ENCODE data around the gene DEPP1.

Gene DEPP1

DNA sequence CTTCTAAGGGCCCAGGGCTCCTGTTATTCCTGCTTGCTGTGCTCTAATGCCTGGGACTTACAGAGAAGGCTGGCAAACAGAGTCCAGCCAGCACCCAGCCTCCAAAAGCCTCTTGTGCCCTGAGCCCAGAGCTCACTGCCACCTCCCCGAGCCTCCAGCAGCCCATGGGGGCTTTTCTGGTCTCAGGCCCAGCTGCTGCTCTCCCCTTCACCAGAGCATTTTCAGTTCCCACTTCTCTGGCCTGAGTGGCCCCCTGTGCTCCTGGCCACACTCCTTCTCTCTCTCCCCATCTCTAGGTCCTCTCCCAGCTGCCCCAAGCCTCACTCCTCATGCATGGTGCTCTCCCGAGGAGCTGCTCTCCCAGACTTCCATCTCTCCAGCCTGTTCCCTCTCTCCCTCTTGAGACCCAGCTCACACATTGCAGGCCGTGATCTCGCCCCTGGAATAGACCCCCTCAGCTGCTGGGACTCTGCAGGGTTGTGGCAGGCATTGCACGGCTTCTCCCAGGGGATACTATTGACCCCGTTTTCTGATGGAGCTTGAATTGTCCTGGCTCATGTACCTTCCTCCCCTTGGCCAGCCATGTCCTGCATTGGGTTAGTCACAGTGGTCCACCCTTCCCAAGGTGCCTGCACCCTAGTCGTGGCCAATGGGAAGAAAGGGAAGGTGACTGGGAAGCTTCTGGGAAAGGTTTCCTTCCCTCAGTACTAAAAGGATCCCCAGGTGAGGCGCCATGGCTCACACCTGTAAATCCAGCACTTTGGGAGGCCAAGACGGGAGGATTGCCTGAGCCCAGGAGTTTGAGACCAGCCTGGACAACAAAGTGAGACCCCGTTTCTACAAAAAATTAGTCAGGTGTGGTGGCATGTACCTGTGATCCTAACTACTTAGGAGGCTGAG, 28.0 kb downstream of the DEPP1 start:
- no peak for DNase-seq

DNA sequence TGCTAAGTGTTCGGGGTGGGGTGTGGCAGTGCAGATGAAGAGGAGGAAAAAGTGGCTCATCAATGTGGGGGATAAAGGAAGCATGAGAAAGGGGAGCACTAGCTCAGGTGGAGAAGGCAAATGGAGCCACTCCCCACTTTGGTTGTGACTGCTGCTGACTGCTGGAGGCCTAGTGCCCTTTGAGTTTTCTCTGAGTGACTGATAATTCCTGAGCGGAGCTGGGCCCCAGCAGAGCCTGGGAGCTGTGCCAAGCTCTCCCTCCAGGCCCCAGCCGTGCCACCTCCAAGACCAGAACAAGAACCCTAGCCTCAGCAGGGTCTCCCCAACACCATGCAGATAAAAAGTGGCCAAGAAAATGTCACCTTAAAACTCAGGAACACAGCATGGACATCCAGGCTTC, 28.7 kb downstream of the DEPP1 start:
- DNase-seq, result peak in 1 of 2 experiments; percentile 2

DNA sequence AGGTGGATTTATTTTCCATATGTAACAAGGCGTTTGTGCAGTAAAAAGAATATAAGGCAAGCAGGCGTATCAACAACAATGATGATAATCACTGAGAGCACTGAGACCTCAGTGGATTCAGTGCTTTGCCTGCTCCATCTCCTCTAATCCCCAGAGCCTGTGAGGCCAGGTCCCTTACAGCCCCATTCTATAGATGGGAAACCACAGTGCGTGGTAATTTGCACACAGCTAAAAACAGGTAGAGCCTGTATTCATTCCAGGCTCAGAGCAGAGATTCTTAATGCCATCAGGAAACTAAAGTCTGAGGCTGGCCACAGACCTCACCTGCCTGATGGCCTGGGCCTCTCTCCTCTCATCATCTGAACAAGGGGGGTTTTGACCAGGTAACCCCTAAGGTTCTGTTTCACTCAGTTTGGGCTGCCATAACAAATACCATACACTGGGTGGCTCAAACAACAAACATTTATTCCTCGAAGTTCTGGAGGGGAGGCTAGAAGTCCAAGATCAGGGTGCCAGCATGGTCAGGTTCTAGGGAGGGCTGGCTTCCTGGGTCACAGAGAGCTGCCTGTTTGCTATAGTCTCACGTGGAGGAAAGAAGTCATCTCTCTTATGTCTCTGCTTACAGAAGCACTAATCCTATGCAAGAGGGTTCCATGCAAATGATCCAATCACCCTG, 29.3 kb downstream of the DEPP1 start:
- DNase-seq, result peak in 1 of 2 experiments; percentile 2

DNA sequence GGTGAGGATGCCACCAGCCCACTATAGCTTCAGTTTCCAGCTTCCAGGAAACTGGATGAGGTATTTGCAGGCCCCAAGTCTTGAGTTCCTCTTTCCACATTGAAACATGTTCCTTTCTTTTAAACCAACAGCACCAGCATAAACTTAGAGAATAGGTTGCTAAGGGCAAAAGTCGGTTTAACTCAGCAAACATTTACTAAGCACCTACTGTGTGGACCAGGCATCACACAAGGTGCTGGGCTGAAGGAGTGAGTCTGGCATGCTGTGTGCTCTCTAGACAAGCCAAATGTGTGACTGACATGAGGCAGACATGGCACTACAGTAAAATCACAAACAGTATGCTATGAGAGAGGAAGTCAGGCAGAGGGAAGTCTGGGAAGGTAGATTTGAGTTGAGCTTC, 30.0 kb downstream of the DEPP1 start:
- peak in 1 of 2 experiments; percentile 2 for DNase-seq

DNA sequence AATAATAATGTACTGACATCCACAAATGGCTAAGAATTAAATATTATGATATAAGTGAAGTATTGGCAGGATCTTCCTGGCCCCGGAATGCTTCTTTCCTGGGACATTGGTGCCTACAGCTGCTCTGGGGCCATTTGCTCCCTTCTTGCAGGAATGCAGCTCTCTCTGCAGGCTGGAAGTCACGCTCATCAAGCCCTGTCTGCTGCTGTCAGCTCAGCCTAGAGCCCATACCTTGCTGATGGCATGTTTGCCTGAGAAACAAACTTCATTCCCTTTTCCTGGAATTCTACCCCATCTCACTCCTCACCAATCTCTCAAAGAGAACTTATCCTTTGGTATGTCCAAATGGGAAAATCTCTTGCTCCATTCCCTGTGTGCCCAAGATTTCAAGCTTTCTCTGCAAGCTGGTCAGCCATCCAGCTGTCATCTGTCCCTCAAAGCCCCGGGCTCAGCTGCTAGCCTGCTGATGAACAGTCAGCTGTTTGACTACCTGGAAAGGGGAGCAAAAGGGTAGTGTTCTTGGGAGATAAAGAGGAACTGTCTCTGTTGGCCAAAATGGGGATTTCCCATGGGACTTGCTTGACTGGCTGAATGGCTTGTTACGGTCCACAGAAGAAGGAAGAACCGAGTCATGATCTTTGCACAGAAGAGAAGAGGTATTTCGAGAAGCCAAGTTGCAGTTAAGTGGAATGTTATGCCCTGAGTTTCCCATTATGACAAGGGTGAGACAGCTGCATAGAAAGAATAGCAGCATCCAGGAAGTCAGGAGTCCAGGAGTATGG, 31.0 kb downstream of the DEPP1 start:
- DNase-seq, result peak in 1 of 2 experiments; percentile 8

DNA sequence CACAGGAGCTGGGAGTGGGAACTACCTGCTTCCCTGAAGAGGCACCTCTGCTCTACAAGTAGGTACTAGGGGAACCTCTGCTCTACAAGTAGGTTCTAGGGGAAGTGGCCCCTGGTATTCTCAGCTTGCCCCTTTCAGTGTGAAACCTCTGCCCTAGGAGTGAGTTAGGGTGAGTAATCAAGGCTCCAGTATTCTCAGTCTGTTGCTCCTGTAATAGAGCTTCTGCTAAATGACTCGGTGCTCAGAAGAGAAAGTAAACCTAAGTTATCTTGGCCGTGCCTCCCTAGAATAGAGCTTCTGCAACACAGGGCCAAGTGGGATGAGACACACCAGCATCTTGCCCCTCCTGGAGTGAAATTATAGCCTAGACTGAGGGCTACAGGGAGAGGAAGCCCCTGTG, 32.4 kb downstream of the DEPP1 start:
- DNase-seq, result peak in 1 of 2 experiments; percentile 11

DNA sequence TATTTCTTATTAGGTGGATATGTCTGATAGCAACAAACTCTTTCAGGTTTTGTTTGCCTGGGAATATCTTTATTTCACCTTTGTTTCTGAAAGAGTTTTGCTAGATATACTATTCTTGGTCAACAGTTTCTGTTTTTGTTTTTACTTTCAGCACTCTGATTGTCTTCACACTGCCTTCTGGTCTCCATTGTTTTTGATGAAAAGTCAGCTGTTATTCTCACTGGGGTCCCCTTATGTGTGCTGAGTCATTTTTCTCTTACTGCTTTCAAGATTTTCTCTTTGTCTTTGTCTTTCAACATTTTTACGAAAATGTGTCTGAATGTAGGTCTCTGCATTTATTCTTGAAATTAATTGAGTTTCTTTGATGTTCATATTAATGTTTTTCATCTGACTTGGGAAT, 34.3 kb downstream of the DEPP1 start:
- no peak for DNase-seq

DNA sequence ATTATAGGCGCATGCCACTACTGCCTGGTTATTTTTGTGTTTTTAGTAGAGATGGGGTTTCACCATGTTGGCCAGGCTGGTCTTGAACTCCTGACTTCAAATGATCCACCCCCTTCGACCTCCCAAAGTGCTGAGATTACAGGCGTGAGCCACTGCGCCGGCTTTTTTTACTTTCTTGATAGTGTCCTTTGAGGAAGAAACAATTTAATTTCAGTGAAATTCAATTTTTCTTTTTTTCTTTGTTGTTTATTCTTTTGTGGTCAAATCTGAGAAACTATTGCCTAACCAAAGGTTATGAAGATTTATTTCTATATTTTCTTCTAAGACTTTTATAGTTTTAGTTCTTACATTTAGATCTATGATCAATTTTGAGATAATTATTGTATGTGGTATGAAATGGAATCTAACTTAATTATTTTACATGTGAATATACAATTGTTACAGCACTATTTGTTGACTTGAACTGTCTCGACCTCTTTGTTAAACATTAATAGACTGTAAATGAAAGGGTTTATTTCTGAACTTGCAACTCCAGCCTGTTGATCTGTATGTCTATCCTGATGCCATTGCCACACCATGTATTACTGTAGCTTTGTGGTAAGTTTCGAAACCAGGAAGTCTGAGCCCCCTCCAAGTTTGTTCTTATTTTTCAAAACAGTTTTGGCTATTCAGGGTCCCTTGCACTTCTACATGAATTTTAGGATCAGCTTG, 38.8 kb downstream of the DEPP1 start:
- no peak for DNase-seq

DNA sequence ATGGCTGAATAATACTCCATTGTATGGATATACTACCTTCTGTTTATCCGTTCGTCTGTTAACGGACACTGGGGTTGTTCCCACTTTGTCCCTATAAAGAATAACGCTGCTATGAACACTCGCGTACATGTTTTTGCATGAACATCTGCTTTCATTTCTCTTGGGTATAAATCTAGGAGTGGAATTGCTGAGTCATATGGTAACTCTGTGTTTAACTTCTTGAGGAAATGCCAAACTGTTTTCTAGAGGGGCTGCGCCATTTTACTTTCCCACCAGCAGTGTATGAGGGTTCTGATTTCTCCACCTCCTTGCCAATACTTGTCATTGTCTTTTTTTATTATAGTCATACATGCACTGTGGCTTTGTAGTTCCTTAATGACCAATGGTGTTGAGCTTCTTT, 39.7 kb downstream of the DEPP1 start:
- DNase-seq, result no peak

DNA sequence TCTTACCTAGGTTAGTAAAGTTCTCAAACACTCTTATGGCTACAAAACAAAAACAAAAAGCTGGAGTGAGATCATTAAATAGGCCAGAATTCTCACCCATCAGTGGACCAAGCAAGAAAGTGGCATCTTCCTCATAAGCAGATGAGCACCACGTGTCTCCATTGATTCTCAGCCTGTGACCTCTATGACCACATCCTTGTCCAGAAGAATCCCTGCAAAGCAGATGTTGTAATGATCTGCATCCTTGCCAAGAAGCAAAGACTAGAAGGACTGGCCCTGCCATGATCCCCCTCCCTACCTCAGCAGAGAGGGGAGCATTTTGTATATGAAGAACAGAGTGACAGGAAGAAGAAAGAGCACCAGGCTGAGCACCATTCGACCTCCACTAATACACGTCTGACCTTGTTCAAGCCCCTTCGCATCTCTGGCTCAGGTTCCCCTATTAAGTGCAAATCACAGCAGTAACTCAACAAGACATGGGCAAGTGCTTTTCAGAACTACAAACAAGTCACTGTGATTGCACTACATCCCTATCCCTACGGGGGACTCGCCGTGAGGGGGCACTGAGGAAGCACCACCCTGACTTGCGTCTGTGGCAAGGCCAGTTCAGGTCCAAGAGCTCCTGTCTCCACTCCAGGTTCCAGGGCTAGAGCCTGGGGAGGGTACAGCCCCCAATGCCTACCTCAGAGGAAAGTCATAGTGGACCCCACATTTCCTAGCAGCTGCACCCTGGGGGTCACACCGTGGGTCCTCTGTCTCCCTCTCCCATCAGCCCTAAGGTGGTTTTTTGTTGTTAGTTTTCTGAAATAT, 41.2 kb downstream of the DEPP1 start:
- no peak for DNase-seq

DNA sequence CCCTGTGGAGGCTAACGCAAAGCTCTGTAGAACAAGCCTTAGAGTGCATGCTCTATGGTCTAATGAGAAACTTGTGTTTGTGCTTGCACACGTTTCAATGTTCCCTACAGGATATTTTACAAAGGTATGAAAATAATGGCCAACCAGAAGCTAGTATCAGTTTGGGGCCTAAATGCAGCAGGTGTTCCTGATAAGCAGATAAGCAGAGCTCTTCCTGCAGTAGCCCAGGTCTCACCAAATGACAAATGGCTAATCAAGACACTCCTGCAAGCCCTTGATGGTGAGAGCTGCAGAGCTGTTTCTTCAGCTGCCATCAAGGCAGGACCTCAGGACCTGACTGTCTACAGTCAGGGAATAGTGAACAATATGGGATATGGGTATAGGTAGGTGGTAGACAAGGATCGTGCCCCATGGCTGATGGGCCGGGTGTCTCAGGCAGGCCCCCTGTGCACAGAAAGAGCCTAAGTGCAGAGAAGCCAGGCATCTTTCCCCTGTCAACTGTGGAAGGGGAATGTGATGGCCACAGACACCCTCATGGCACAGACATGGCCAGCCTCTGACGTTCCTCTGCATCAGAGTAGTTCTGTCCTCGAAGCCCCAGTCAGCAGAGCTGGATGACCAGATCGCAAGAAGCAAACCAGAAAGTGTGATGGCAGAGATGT, 42.2 kb downstream of the DEPP1 start:
- DNase-seq, result no peak

DNA sequence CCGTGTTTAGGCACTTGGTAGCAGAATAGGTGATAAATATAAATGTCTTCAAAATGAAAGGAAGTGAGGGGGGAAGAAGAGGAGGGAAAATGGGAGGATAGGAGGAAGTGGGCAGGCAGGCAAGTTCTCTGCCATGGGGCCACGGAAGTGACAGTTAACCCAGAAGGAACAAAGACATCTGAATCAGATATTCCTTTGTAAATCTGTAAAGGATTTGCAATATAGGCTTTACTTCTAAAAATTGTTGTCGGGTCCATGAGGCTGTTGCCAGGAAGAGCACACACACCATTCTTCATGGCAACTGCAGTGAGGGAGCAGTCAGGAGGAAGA, 42.7 kb downstream of the DEPP1 start:
- no peak for DNase-seq

DNA sequence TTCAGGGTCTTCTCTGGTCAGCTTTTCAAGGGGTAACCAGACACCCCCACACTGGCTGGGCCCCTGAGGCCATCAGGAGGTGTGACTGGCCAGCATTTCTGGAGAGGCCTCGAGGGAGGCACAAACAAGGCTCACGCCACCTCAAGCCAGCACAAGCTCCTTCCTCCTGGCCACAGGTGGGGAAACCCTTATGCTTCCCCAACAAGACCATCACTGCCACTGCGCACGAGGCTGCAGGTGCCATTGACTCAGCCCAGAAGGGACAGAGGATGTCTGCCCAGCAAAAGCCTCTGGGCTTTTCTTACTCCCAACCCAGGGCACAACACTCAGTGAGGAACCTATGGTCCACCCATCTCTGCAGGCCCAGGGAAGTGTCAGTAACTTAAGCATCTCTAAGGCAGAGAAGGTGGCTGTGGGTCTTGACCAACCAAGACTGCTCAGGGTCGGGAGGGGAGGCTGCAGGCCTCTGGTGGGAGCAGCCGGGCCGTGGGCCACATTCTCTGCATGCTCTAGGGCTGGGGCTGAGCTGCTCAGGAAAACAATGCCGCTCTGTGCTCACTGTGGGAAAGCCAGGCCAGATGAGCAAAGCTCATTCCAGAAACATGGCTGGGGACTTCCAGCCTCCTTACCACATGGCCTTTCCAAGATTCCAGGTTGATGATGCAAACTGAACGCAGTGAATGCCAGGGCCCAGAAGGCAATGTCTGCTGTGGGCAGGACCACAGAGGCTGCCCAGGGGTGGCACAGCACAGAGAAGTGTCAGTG, 43.2 kb downstream of the DEPP1 start:
- no peak for DNase-seq

DNA sequence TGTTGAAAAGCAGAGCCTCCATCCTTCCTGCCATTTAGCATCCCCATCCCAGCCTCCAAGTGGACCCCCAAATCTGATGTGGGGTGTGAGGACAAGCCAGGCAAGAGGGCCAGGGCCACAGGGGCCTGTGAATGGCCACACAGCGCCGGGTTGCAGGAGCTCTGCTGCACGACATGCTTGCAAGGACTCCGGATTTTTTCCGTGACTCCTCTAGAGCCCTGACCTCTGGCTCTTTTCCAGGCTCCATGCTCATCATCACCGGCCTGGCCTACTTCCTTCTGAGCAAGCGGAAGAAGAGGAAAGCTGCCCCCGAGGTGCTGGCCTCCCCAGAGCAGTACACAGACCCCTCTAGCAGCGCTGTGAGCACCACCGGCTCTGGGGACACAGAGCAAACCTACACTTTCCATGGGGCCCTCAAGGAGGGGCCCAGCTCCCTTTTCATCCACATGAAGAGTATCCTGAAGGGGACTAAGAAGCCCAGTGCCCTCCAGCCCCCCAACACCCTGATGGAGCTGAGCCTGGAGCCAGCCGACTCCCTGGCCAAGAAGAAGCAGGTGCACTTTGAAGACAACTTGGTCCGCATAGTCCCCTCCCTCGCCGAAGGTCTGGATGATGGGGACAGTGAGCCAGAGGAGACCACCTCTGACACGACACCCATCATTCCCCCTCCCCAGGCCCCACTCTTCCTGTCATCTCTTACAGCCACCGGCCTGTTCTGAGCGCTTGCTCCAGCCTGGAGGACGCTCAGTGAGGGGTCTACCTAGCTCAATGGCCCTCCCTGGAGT, 44.0 kb downstream of the DEPP1 start:
- no peak for DNase-seq

DNA sequence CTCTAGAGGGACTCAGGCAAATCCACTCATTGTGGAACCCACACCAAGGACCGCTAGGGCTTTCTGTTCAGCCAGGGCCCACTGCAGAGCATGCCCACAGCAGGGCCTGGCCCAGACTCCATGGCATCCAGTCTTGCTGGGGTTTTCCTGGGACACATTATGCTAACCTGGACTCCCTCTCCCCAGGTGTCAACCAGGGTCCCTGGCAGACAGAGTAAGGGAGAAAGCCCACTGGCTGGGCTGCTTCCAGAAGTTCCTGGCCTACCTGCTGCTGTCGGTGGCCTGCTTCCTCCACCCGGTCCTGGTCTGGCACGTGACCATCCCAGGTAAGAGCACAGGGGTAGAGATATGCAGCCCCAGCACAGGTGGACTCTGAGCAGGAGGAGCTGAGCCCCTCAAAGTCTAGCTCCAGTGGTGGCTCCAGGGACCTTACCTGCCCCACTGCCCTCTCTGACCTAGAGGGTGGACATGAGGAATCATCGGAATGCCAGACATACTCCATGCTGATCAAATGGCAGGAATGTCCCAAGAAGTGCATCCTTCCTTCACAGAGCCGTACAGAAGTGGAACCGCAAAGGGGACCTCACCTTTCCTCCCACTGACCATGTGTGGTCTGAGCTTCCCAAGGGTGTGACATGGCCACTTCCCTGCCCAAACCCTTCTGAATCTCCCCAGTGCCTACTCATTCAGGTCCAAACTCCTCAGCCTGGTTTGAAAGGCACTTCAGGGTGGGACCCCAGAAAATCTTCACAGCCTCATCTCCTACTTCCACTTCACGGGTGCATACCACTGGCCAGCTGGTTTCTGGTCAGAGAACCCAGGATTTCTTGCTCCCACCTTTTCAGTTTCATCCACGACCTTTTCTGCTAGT, 44.9 kb downstream of the DEPP1 start:
- DNase-seq, result no peak

DNA sequence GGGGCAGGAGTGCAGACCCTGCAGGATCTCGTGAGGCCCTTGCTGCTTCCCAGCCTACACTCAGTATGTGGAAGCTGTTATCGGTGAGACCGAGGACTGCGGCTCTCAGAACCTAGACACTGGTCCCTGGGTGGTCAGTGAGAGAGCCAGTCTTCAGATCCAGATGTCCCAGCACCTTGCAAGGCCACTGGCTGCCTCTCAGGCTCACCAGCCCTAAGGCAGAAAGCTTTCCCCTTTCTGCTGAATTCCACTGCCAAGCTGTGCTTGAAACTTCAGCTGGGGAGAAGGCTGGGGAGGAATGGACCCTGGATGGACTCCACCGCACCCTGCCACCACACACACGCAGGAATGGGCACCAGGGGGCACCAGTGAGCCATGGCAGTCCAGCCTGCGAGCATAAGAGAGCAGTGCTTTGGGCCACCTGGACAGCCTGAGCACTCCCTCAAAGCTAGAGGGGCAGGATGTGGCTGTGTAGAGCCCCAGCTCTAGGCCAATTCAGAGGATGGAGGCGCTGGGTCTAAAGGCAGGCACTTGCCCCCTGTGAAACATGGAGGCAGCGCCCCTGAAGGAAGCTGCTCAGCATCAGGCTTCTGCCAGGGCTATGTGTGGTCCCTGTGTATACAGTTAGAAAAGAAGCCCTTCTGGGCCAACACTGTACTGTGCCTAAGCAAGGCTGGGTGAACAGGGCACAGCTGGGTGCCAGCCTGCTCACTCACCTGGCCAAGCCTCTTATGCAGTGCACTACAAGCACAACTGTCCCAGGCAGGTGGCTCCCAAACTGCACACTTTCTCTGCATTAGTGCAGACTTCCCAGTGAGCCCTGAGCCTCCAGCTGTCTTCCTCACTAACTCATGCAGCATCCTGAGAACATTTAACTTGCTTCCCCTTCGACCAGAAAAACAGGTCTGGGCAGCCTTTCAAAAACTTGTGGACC, 45.8 kb downstream of the DEPP1 start:
- peak; percentile 90 to 93 for DNase-seq

Data from activated T-cell treated with anti-CD3 and anti-CD28 coated beads, Interleukin-2, amount 50 U/mL, for 48 hours (primary cell).